IMR-90 (cell line): ENCODE results near the gene SASS6. TPM values are rescaled to one million over a fixed set of nuclear protein-coding genes. Genes with fewer than 3 reads are reported as not detected.

Experiments
- ATAC-seq: fragments of 200-7000 bp; cut with Tn5 transposase; 2 replicates; pipeline ENCODE4 v1.9.1; 2020; ENCODE audit warnings: low read depth, mild to moderate bottlenecking, moderate library complexity
- BruUV-seq: library from RNA; stranded (reverse); fragments of 400-500 nt; replicated peaks from 2 replicates; lab custom pipeline; 2021; lab: Mats Ljungman, UMichigan
- CTCF ChIA-PET: fragments of 300-600 bp; formaldehyde crosslinking; extraction: SDS; loops from one replicate; lab custom pipeline; 2021; ENCODE audit warnings: antibody characterized with exemption; lab: Yijun Ruan, JAX
- POLR2A ChIA-PET: fragments of 300-600 bp; sonication (Branson Sonifier 250); formaldehyde crosslinking; loops from one replicate; lab custom pipeline; 2022; ENCODE audit warnings: antibody characterized with exemption; ENCODE audit not compliant: unreplicated experiment; lab: Charles Lee
- DNase-seq: peaks from one replicate; pipeline ENCODE4 v3.0.0; 2013
- H2AFZ ChIP-seq: replicated peaks from 2 replicates; pipeline ENCODE3; 2013; ENCODE audit warnings: low read length, mild to moderate bottlenecking; ENCODE audit not compliant: poor library complexity
- H2AK5ac ChIP-seq: 2 replicates; pipeline ENCODE4 v1.6.1; 2013; ENCODE audit warnings: low read depth, low read length, inconsistent platforms
- H2AK9ac ChIP-seq: replicated peaks from 2 replicates; pipeline ENCODE3; 2013; ENCODE audit warnings: mild to moderate bottlenecking, low read depth, low read length, moderate library complexity; ENCODE audit not compliant: poor library complexity
- H2BK120ac ChIP-seq: 2 replicates; pipeline ENCODE4 v1.6.1; 2013; ENCODE audit warnings: low read depth, low read length, inconsistent platforms
- H2BK15ac ChIP-seq: 3 replicates; pipeline ENCODE4 v1.6.1; 2013; ENCODE audit warnings: low read depth, low read length, inconsistent platforms
- H2BK20ac ChIP-seq: 2 replicates; pipeline ENCODE4 v1.6.1; 2013; ENCODE audit warnings: low read depth, mild to moderate bottlenecking, inconsistent platforms, low read length, moderate library complexity
- H2BK5ac ChIP-seq: 2 replicates; pipeline ENCODE4 v1.6.1; 2013; ENCODE audit warnings: mild to moderate bottlenecking, low read depth, low read length, inconsistent platforms; ENCODE audit not compliant: poor library complexity, severe bottlenecking
- H3K14ac ChIP-seq: replicated peaks from 2 replicates; pipeline ENCODE4 v1.6.1; 2013; ENCODE audit warnings: low read depth, low read length, inconsistent platforms
- H3K18ac ChIP-seq: 2 replicates; pipeline ENCODE4 v1.6.1; 2013; ENCODE audit warnings: low read depth, low read length, control low read depth
- H3K23ac ChIP-seq: 2 replicates; pipeline ENCODE4 v1.6.1; 2013; ENCODE audit warnings: low read depth, low read length, inconsistent platforms
- H3K27ac ChIP-seq: 2 replicates; pipeline ENCODE4 v1.5.1; 2013; ENCODE audit warnings: mild to moderate bottlenecking, control low read depth, low read length; ENCODE audit not compliant: insufficient read depth
- H3K27me3 ChIP-seq: 2 replicates; pipeline ENCODE4 v1.6.1; 2013; ENCODE audit warnings: low read length; ENCODE audit not compliant: control insufficient read depth, insufficient read depth
- H3K36me3 ChIP-seq: 2 replicates; pipeline ENCODE4 v1.6.1; 2013; ENCODE audit warnings: low read length, mixed read lengths; ENCODE audit not compliant: control insufficient read depth, insufficient read depth
- H3K4ac ChIP-seq: 2 replicates; pipeline ENCODE4 v1.6.1; 2013; ENCODE audit warnings: low read depth, low read length, inconsistent platforms
- H3K4me1 ChIP-seq: 2 replicates; pipeline ENCODE4 v1.6.1; 2013; ENCODE audit warnings: low read length, mixed read lengths; ENCODE audit not compliant: control insufficient read depth, insufficient read depth
- H3K4me2 ChIP-seq: 2 replicates; pipeline ENCODE4 v1.6.1; 2013; ENCODE audit warnings: low read depth, mild to moderate bottlenecking, control low read depth, low read length, moderate library complexity
- H3K4me3 ChIP-seq: 2 replicates; pipeline ENCODE4 v1.5.1; 2013; ENCODE audit warnings: low read depth, mild to moderate bottlenecking, control low read depth, low read length, moderate library complexity; ENCODE audit not compliant: insufficient read depth
- H3K56ac ChIP-seq: 2 replicates; pipeline ENCODE4 v1.6.1; 2013; ENCODE audit warnings: low read length, inconsistent platforms; ENCODE audit not compliant: insufficient read depth; ENCODE audit errors: extremely low read depth
- H3K79me1 ChIP-seq, 2 experiments: 2 replicates each; pipeline ENCODE4 v1.6.1; 2013; ENCODE audit warnings: low read length in 2 of 2, inconsistent platforms in 1 of 2, low read depth in 1 of 2
- H3K9ac ChIP-seq: 2 replicates; pipeline ENCODE4 v1.6.1; 2013; ENCODE audit warnings: low read depth, low read length, control low read depth
- H3K9me1 ChIP-seq: 2 replicates; pipeline ENCODE4 v1.6.1; 2013; ENCODE audit warnings: low read length, inconsistent platforms; ENCODE audit not compliant: insufficient read depth
- H3K9me3 ChIP-seq: 2 replicates; pipeline ENCODE4 v1.6.1; 2013; ENCODE audit warnings: low read length; ENCODE audit not compliant: control insufficient read depth, insufficient read depth
- H4K20me1 ChIP-seq: 2 replicates; pipeline ENCODE4 v1.6.1; 2013; ENCODE audit warnings: low read length, inconsistent platforms; ENCODE audit not compliant: insufficient read depth
- H4K5ac ChIP-seq: 2 replicates; pipeline ENCODE4 v1.6.1; 2013; ENCODE audit warnings: mild to moderate bottlenecking, low read depth, low read length, control low read depth
- H4K8ac ChIP-seq, 2 experiments: 2 replicates each; pipeline ENCODE4 v1.6.1; 2013; ENCODE audit warnings: low read depth in 2 of 2, low read length in 2 of 2, control low read depth in 1 of 2, inconsistent platforms in 1 of 2
- H4K91ac ChIP-seq: 2 replicates; pipeline ENCODE4 v1.6.1; 2013; ENCODE audit warnings: low read depth, low read length, inconsistent platforms; ENCODE audit not compliant: insufficient read depth
- CHD1 ChIP-seq: IDR thresholded peaks from 2 replicates; pipeline ENCODE4 v1.6.1; 2012; ENCODE audit warnings: low read depth, low read length, improper control_type of control experiment
- FOS ChIP-seq: fragments of 150-350 bp; IDR thresholded peaks from 2 replicates; pipeline ENCODE4 v1.6.1; 2016; ENCODE audit warnings: low read depth, low read length
- MAFK ChIP-seq: IDR thresholded peaks from 2 replicates; pipeline ENCODE4 v1.6.1; 2012; ENCODE audit warnings: low read depth, low read length, improper control_type of control experiment
- MAZ ChIP-seq: IDR thresholded peaks from 2 replicates; pipeline ENCODE4 v1.6.1; 2012; ENCODE audit warnings: low read depth, mild to moderate bottlenecking, low read length, improper control_type of control experiment, moderate library complexity, borderline replicate concordance
- MXI1 ChIP-seq: IDR thresholded peaks from 2 replicates; pipeline ENCODE4 v1.6.1; 2012; ENCODE audit warnings: low read depth, mild to moderate bottlenecking, low read length, moderate library complexity, borderline replicate concordance
- NFE2L2 ChIP-seq: fragments of 150-350 bp; IDR thresholded peaks from 2 replicates; pipeline ENCODE4 v1.6.1; 2016; ENCODE audit warnings: low read depth, mild to moderate bottlenecking, low read length
- POLR2A ChIP-seq: IDR thresholded peaks from 2 replicates; pipeline ENCODE4 v1.6.1; 2012; ENCODE audit warnings: mild to moderate bottlenecking, low read depth, low read length
- RCOR1 ChIP-seq: IDR thresholded peaks from 2 replicates; pipeline ENCODE4 v1.6.1; 2012; ENCODE audit warnings: mild to moderate bottlenecking, low read length, improper control_type of control experiment; ENCODE audit not compliant: insufficient replicate concordance
- SMC3 ChIP-seq: fragments of 150-350 bp; IDR thresholded peaks from 2 replicates; pipeline ENCODE4 v1.6.1; 2016; ENCODE audit warnings: low read depth, mild to moderate bottlenecking, antibody characterized with exemption, low read length, moderate library complexity
- WGBS, 2 experiments: methylation state at CpG; one replicate each; pipeline versions ENCODE4 v1.1.5 to v1.1.7; 2013; ENCODE audit warnings: missing lambda C conversion rate in 2 of 2; ENCODE audit not compliant: insufficient read length in 1 of 2; ENCODE audit errors: extremely low coverage in 2 of 2; 5-methylcytosine and 5-hydroxymethylcytosine counted together
- dilution Hi-C: fragments of 300-500 bp; cut with HindIII; formaldehyde crosslinking; loops from one replicate; pipeline ENCODE4 v1.14.3; 2018; ENCODE audit warnings: low sequenced_read_pairs; ENCODE audit not compliant: unreplicated experiment
- in situ Hi-C: fragments of 300-500 bp; cut with MboI; formaldehyde crosslinking; loops from 3 replicates; pipeline ENCODE4 v1.14.3; 2019; ENCODE audit warnings: low sequenced_read_pairs, inconsistent platforms, mixed read lengths
- intact Hi-C: fragments of 100-400 bp; cut with micrococcal nuclease; formaldehyde crosslinking; loops from 2 replicates; pipeline ENCODE4 v1.10.0; 2022
- polyA plus RNA-seq, 3 experiments: library from polyadenylated mRNA; depleted of rRNA; stranded (reverse); fragments of >200 nt; gene quantifications; 2 replicates each; pipeline ENCODE4 v1.2.3, GENCODE V29; 2012; ENCODE audit warnings: low replicate concordance in 1 of 3
- total RNA-seq: library from RNA; depleted of rRNA; stranded (reverse); fragments of >200 nt; gene quantifications from 2 replicates; pipeline ENCODE4 v1.2.3, GENCODE V29; 2012
- TF ChIP-seq, protein P1 (sequence below): conservative IDR thresholded peaks from 2 replicates; pipeline ENCODE4 v1.5.1; 2012; ENCODE audit warnings: mild to moderate bottlenecking, low read depth, low read length, improper control_type of control experiment

The SASS6 gene
- total and polyA plus RNA-seq, 2 of the 4 experiments (the other 2 are of a cell fraction): 1.1 to 2.7 TPM

DNA sequence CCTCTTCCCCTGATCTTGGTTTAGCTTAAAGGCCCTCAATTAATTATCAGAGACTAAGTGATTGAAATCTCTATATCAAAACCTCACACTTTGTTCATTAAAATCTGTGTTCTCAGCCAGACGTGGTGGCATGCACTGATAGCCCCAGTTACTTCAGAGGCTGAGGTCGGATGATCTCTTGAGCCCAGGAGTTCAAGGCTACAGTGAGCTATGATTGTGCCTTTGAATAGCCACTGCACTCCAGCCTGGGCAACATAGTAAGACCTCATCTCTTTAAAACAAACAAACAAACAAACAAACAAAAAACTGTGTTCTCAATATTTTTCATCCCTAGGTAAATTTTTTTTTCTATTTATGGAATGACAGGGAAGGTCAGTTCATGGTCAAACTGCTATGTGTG is 18.9 kb upstream of the SASS6 start:
- H3K9ac ChIP-seq: no peak overlapping the region
- no peak overlapping the region for H4K5ac ChIP-seq
- H4K8ac ChIP-seq: no peak overlapping the region
- H3K56ac ChIP-seq: no peak overlapping the region
- ATAC-seq (no peak), DNase-seq (no peak)
- no TSS peak for BruUV-seq
- WGBS, 2 experiments: 92% methylated on average over 2 of the region's 2 CpGs; no CpG with 5 or more reads in 1 of the 2 experiments
- no peaks in the 10 kb centered on the region for H4K20me1 ChIP-seq
- no peaks in the 10 kb centered on the region for H3K27me3 ChIP-seq
- in situ Hi-C loops (no loop called here), dilution Hi-C loops (no loop called here), intact Hi-C loops (no loop called here)
- POLR2A ChIA-PET: interaction anchor here (0.6 kb wide), 1 partner anchor 12 kb away, joined by 9 read pairs; no protein-coding TSS in a partner anchor
- no peak overlapping the region for H3K23ac ChIP-seq
- H3K9me1 ChIP-seq: no peaks in the 10 kb centered on the region
- H3K9me3 ChIP-seq: no peaks in the 10 kb centered on the region
- no peaks in the 10 kb centered on the region for H3K4me1 ChIP-seq
- H3K14ac ChIP-seq: no peak overlapping the region
- H4K91ac ChIP-seq: no peak overlapping the region
- no peak overlapping the region for H3K27ac ChIP-seq
- TF ChIP-seq MAZ: no peak
- TF ChIP-seq NFE2L2: no peak
- no peak for TF ChIP-seq SMC3
- TF ChIP-seq MXI1: no peak
- no peak for TF ChIP-seq MAFK
- no peak for TF ChIP-seq FOS
- TF ChIP-seq RCOR1: no peak
- no peak for TF ChIP-seq CHD1
- TF ChIP-seq POLR2A: no peak
- TF ChIP-seq, protein P1, sequence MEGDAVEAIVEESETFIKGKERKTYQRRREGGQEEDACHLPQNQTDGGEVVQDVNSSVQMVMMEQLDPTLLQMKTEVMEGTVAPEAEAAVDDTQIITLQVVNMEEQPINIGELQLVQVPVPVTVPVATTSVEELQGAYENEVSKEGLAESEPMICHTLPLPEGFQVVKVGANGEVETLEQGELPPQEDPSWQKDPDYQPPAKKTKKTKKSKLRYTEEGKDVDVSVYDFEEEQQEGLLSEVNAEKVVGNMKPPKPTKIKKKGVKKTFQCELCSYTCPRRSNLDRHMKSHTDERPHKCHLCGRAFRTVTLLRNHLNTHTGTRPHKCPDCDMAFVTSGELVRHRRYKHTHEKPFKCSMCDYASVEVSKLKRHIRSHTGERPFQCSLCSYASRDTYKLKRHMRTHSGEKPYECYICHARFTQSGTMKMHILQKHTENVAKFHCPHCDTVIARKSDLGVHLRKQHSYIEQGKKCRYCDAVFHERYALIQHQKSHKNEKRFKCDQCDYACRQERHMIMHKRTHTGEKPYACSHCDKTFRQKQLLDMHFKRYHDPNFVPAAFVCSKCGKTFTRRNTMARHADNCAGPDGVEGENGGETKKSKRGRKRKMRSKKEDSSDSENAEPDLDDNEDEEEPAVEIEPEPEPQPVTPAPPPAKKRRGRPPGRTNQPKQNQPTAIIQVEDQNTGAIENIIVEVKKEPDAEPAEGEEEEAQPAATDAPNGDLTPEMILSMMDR: no peak
- no peaks in the 10 kb centered on the region for H3K79me1 ChIP-seq
- no peak overlapping the region for H3K18ac ChIP-seq
- no peak overlapping the region for H3K4me2 ChIP-seq
- H2BK120ac ChIP-seq: no peak overlapping the region
- no peak overlapping the region for H2BK15ac ChIP-seq
- H2BK20ac ChIP-seq: no peak overlapping the region
- CTCF ChIA-PET: no interaction called here
- no peak overlapping the region for H3K4me3 ChIP-seq
- H2BK5ac ChIP-seq: no peak overlapping the region
- H3K36me3 ChIP-seq: peaks cover 5% of the 10 kb centered on the region
- H2AK9ac ChIP-seq: no peak overlapping the region
- H2AK5ac ChIP-seq: no peak overlapping the region
- no peak overlapping the region for H3K4ac ChIP-seq
- no peak overlapping the region for H2AFZ ChIP-seq
